ENCODE measurements around the gene KRR1. TPM values are rescaled to one million over a fixed set of nuclear protein-coding genes. Genes with fewer than 3 reads are reported as not detected.

The KRR1 gene
- total RNA-seq = 100 to 1,000 TPM; 122 to 147 TPM

GRCh38 chr12:75511116-75512048, at the start of gene KRR1:
KRR1 (minus strand) TSS chr12:75511609; CDS start chr12:75511597, 12 bp downstream.
- CTCF ChIA-PET = interaction anchor here (0.6 to 2.6 kb wide), 11 partner anchors 14 to 837 kb away, joined by 3 to 22 read pairs (median 3); partner anchors contain the start of genes BBS10, GLIPR1, GLIPR1L1 and PHLDA1
- H3K4me3 Mint-ChIP-seq = peak within 1 kb of the TSS; percentile 100
- DNase-seq (peak; percentile 94), ATAC-seq (peak; percentile 96)
- peaks cover 25% of the 10 kb centered on the region for H3K36me3 Mint-ChIP-seq (ENCODE audit: low read depth)
- intact Hi-C loops (cut with DNase I, micrococcal nuclease) = loop anchor here (1.0 to 10.0 kb wide), 13 partner anchors 22 to 1253 kb away; partner anchors contain the start of genes GLIPR1 (in 2 of the 2), GLIPR1L2 (in 2 of the 2), BBS10 (in 1 of the 2) and OSBPL8 (in 1 of the 2)
- peaks cover 33% of the 10 kb centered on the region for H3K4me1 Mint-ChIP-seq
- no peaks in the 10 kb centered on the region for H3K9me3 Mint-ChIP-seq (ENCODE audit: low read depth)
- H3K27me3 Mint-ChIP-seq = no peaks in the 10 kb centered on the region
- peak within 1 kb of the TSS; percentile 99 for H3K27ac Mint-ChIP-seq
- POLR2A ChIA-PET = interaction anchor here (0.7 to 1.7 kb wide), 7 partner anchors 14 to 522 kb away, joined by 3 to 9 read pairs (median 5); partner anchors contain the start of genes GLIPR1 and PHLDA1

- intact Hi-C loops (cut with DNase I, micrococcal nuclease) = no loop called here
- POLR2A ChIA-PET = no interaction called here
- H3K27me3 Mint-ChIP-seq = peaks cover 17% of the 10 kb centered on the region
Observed at GRCh38 chr12:75560167-75560566, 48.8 kb upstream of the KRR1 start.

GRCh38 chr12:75558287-75558686, 46.9 kb upstream of the KRR1 start:
- H3K4me3 Mint-ChIP-seq = no peak overlapping the region
- H3K36me3 Mint-ChIP-seq (ENCODE audit: low read depth) = no peaks in the 10 kb centered on the region
- ATAC-seq (no peak), DNase-seq (no peak)
- peaks cover 22% of the 10 kb centered on the region for H3K27me3 Mint-ChIP-seq
- no peaks in the 10 kb centered on the region for H3K4me1 Mint-ChIP-seq
- ChIA-PET CTCF (interaction anchor here (1.0 kb wide), 1 partner anchor 12 kb away, joined by 3 read pairs; no protein-coding TSS in a partner anchor), POLR2A (no interaction called here)
- no peaks in the 10 kb centered on the region for H3K9me3 Mint-ChIP-seq (ENCODE audit: low read depth)
- H3K27ac Mint-ChIP-seq = no peak overlapping the region
- intact Hi-C loops (cut with DNase I, micrococcal nuclease) = no loop called here

More at GRCh38 chr12:75560167-75560566, 48.8 kb upstream of the KRR1 start:
- Mint-ChIP-seq H3K4me3 (no peak overlapping the region), H3K36me3 (ENCODE audit: low read depth) (no peaks in the 10 kb centered on the region), H3K9me3 (ENCODE audit: low read depth) (no peaks in the 10 kb centered on the region), H3K27ac (no peak overlapping the region), H3K4me1 (no peaks in the 10 kb centered on the region)
- CTCF ChIA-PET = interaction anchor here (0.5 kb wide), 1 partner anchor 273 kb away, joined by 4 read pairs; no protein-coding TSS in a partner anchor
- no peak for DNase-seq
- no peak for ATAC-seq

- DNase-seq (no peak), ATAC-seq (no peak)
- no peaks in the 10 kb centered on the region for H3K36me3 Mint-ChIP-seq (ENCODE audit: low read depth)
- ChIA-PET POLR2A (no interaction called here), CTCF (interaction anchor here (0.5 kb wide), 1 partner anchor 492 kb away, joined by 3 read pairs; no protein-coding TSS in a partner anchor)
- H3K27me3 Mint-ChIP-seq = peaks cover 18% of the 10 kb centered on the region
- intact Hi-C loops (cut with DNase I, micrococcal nuclease) = no loop called here
- no peaks in the 10 kb centered on the region for H3K4me1 Mint-ChIP-seq
- no peaks in the 10 kb centered on the region for H3K9me3 Mint-ChIP-seq (ENCODE audit: low read depth)
- H3K4me3 Mint-ChIP-seq = no peak overlapping the region
- H3K27ac Mint-ChIP-seq = no peak overlapping the region
Observed at GRCh38 chr12:75556311-75556899, 45.0 kb upstream of the KRR1 start.

- intact Hi-C loops (cut with DNase I, micrococcal nuclease) = no loop called here
Observed at GRCh38 chr12:75554556-75554880, 43.1 kb upstream of the KRR1 start.

GRCh38 chr12:75553836-75554555, 42.6 kb upstream of the KRR1 start:
- no peaks in the 10 kb centered on the region for H3K36me3 Mint-ChIP-seq (ENCODE audit: low read depth)
- DNase-seq (no peak), ATAC-seq (no peak)
- H3K4me3 Mint-ChIP-seq = no peak overlapping the region
- ChIA-PET CTCF (interaction anchor here (1.1 to 1.3 kb wide), 2 partner anchors 14 to 26 kb away, joined by 3 to 7 read pairs; no protein-coding TSS in a partner anchor), POLR2A (interaction anchor here (1.0 kb wide), 1 partner anchor 46 kb away, joined by 4 read pairs; no protein-coding TSS in a partner anchor)
- intact Hi-C loops (cut with DNase I, micrococcal nuclease) = no loop called here
- no peaks in the 10 kb centered on the region for H3K9me3 Mint-ChIP-seq (ENCODE audit: low read depth)
- no peak overlapping the region for H3K27ac Mint-ChIP-seq
- no peaks in the 10 kb centered on the region for H3K4me1 Mint-ChIP-seq
- peaks cover 19% of the 10 kb centered on the region for H3K27me3 Mint-ChIP-seq

More at GRCh38 chr12:75554556-75554880, 43.1 kb upstream of the KRR1 start:
- H3K4me1 Mint-ChIP-seq = no peaks in the 10 kb centered on the region
- ChIA-PET POLR2A (no interaction called here), CTCF (interaction anchor here (1.1 kb wide), 1 partner anchor 15 kb away, joined by 3 read pairs; no protein-coding TSS in a partner anchor)
- no peaks in the 10 kb centered on the region for H3K9me3 Mint-ChIP-seq (ENCODE audit: low read depth)
- ATAC-seq = no peak
- no peak for DNase-seq
- H3K4me3 Mint-ChIP-seq = no peak overlapping the region
- H3K36me3 Mint-ChIP-seq (ENCODE audit: low read depth) = no peaks in the 10 kb centered on the region
- no peak overlapping the region for H3K27ac Mint-ChIP-seq
- peaks cover 19% of the 10 kb centered on the region for H3K27me3 Mint-ChIP-seq

GRCh38 chr12:75553398-75553797, 42.0 kb upstream of the KRR1 start:
- H3K4me1 Mint-ChIP-seq = no peaks in the 10 kb centered on the region
- H3K9me3 Mint-ChIP-seq (ENCODE audit: low read depth) = no peaks in the 10 kb centered on the region
- no peak for DNase-seq
- ChIA-PET CTCF (interaction anchor here (1.3 kb wide), 1 partner anchor 25 kb away, joined by 7 read pairs; no protein-coding TSS in a partner anchor), POLR2A (interaction anchor here (1.0 kb wide), 1 partner anchor 46 kb away, joined by 4 read pairs; no protein-coding TSS in a partner anchor)
- H3K27ac Mint-ChIP-seq = no peak overlapping the region
- no peaks in the 10 kb centered on the region for H3K36me3 Mint-ChIP-seq (ENCODE audit: low read depth)
- H3K27me3 Mint-ChIP-seq = peaks cover 23% of the 10 kb centered on the region
- no peak for ATAC-seq
- intact Hi-C loops (cut with DNase I, micrococcal nuclease) = no loop called here
- H3K4me3 Mint-ChIP-seq = no peak overlapping the region

GRCh38 chr12:75551477-75551876, 40.1 kb upstream of the KRR1 start:
- DNase-seq (no peak), ATAC-seq (no peak)
- Mint-ChIP-seq H3K27me3 (peaks cover 21% of the 10 kb centered on the region), H3K4me3 (no peak overlapping the region), H3K36me3 (ENCODE audit: low read depth) (no peaks in the 10 kb centered on the region), H3K4me1 (no peaks in the 10 kb centered on the region), H3K27ac (no peak overlapping the region), H3K9me3 (ENCODE audit: low read depth) (no peaks in the 10 kb centered on the region)
- CTCF ChIA-PET = interaction anchor here (0.6 kb wide), 1 partner anchor 25 kb away, joined by 3 read pairs; no protein-coding TSS in a partner anchor
- POLR2A ChIA-PET = no interaction called here
- intact Hi-C loops (cut with DNase I, micrococcal nuclease) = no loop called here

- CTCF ChIA-PET = interaction anchor here (0.6 kb wide), 2 partner anchors 24 to 259 kb away, joined by 3 read pairs; no protein-coding TSS in a partner anchor
- no peak for ATAC-seq
- intact Hi-C loops (cut with DNase I, micrococcal nuclease) = no loop called here
- Mint-ChIP-seq H3K4me1 (no peaks in the 10 kb centered on the region), H3K27me3 (peaks cover 27% of the 10 kb centered on the region), H3K36me3 (ENCODE audit: low read depth) (no peaks in the 10 kb centered on the region), H3K4me3 (no peak overlapping the region), H3K9me3 (ENCODE audit: low read depth) (no peaks in the 10 kb centered on the region), H3K27ac (no peak overlapping the region)
- POLR2A ChIA-PET = no interaction called here
- DNase-seq = no peak
Observed at GRCh38 chr12:75550401-75551240, 39.2 kb upstream of the KRR1 start.

GRCh38 chr12:75549989-75550388, 38.6 kb upstream of the KRR1 start:
- no peak for ATAC-seq
- no peak overlapping the region for H3K27ac Mint-ChIP-seq
- H3K4me1 Mint-ChIP-seq = no peaks in the 10 kb centered on the region
- no peaks in the 10 kb centered on the region for H3K36me3 Mint-ChIP-seq (ENCODE audit: low read depth)
- peaks cover 25% of the 10 kb centered on the region for H3K27me3 Mint-ChIP-seq
- ChIA-PET CTCF (interaction anchor here (1.0 kb wide), 1 partner anchor 487 kb away, joined by 3 read pairs; no protein-coding TSS in a partner anchor), POLR2A (no interaction called here)
- no peaks in the 10 kb centered on the region for H3K9me3 Mint-ChIP-seq (ENCODE audit: low read depth)
- DNase-seq = no peak
- no peak overlapping the region for H3K4me3 Mint-ChIP-seq
- intact Hi-C loops (cut with DNase I, micrococcal nuclease) = no loop called here
